Ramos (cell line): ENCODE data around the gene HACD2.

ENCODE experiments used
- in situ Hi-C: fragments of 300-500 bp; cut with MboI; formaldehyde crosslinking; loops from one replicate; pipeline ENCODE4 v1.14.3; 2022; ENCODE audit warnings: low sequenced_read_pairs; ENCODE audit not compliant: unreplicated experiment

HACD2 gene

DNA sequence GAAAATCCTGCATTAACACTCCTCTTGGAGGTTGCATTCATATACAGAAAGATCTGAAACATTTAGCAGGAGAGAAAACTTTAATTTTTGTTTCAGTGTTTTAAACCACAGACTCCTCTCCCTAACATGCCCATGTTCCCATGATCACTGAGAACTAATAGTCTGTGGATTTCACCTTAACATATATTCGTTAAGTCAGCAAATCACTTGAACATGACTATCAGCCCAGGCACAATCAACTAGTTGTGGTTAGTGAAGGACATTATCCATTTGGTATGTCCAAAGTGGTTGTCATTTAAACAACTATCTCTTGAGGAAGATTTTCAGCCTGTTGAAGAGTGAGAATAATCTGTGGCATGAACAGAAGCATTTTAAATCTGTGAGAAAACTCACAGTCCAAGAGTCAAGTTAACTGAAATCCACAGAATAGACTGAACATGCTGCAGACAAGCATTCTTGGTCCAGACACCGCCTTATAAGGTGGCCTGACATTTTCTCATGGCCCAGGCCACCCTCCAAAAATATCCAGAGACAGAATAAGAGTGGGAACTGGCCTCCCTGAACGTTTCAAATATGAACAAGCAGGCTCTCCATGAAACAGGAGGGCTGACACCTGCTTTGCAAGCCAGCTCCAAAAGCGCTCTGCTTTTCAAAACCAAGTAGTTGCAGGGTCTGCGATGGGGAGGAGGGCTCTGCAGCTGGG lies 96.1 kb downstream of the HACD2 start:
- in situ Hi-C loops = loop anchor here (25.0 kb wide), 1 partner anchor 151 kb away; no protein-coding TSS in a partner anchor

DNA sequence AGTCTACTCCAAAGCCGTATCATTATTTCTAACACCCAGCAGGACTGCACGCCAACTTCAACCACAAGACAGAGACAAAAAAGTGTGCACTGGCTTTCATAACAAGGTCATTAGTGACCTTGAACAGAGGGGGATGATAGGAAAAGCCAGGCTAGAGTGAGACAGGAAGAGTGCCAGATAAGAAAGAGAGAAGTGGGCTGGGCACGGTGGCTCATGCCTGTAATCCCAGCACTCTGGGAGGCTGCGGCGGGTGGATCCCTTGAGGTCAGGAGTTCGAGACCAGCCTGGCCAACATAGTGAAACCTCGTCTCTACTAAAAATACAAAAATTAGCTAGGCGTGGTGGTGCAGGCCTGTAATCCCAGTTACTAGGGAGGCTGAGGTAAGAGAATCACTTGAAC lies 97.8 kb downstream of the HACD2 start:
- in situ Hi-C loops = loop anchor here (25.0 kb wide), 1 partner anchor 150 kb away; no protein-coding TSS in a partner anchor

DNA sequence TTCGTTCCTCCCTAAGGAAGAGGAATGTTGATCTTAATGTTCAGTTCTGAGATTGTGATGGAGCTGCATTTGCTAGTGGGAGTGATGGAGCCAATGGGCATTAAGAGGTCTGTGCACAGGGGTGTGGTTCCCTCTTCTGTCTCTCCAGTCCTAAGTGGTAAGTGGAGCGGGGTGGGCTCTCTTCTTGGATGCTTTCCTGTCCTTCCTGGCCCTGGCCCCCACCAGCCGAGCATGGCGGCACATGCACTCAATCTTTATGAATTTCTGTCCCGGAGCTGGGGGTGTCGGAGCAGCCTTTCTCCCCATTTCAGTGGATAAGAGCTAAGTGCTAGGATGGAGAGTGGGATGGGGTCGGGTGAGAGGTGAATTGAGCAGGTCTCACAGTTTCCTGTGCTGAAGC lies 98.4 kb downstream of the HACD2 start:
- in situ Hi-C loops = loop anchor here (25.0 kb wide), 1 partner anchor 149 kb away; no protein-coding TSS in a partner anchor

DNA sequence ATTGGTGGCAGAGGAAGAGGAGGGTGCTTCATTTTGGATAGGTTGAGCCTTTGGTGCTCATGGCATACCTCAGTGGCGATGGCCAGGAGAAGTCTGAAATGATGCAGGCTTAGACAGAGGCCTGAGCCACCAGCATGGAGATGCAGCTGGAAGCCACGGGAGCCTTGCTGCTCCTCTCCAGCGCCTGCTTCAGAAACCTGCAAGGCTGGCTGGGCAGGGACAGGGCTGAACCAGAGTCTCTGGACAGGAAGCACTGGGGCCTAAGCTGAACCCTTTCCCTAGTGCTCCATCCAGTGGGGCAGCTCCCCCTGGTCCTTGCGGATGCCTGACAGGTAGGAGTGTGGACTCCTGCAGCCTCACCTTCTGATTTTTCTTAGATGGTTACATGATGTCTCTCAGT lies 99.3 kb downstream of the HACD2 start:
- in situ Hi-C loops = loop anchor here (25.0 kb wide), 1 partner anchor 148 kb away; no protein-coding TSS in a partner anchor

DNA sequence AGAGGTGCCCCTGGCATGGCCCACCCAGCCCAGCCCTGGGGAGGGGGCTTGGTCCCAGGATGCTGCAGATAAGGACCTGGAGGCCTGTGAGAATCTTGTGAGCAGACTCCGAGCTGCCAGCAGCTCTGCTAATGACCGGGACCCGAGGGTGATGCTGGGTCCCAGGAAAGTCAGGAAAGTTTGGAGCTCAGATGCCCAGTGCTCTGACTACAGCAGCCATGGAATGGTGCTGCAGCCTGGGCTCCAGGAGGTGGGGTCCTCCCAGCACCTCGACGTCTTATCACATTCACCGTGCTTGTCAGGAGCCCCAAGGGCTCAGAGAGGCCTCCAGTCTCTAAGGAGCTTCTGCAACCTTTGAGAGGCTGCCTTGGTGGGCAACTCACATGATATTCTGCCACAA lies 101.7 kb downstream of the HACD2 start:
- in situ Hi-C loops = loop anchor here (25.0 kb wide), 1 partner anchor 146 kb away; no protein-coding TSS in a partner anchor

DNA sequence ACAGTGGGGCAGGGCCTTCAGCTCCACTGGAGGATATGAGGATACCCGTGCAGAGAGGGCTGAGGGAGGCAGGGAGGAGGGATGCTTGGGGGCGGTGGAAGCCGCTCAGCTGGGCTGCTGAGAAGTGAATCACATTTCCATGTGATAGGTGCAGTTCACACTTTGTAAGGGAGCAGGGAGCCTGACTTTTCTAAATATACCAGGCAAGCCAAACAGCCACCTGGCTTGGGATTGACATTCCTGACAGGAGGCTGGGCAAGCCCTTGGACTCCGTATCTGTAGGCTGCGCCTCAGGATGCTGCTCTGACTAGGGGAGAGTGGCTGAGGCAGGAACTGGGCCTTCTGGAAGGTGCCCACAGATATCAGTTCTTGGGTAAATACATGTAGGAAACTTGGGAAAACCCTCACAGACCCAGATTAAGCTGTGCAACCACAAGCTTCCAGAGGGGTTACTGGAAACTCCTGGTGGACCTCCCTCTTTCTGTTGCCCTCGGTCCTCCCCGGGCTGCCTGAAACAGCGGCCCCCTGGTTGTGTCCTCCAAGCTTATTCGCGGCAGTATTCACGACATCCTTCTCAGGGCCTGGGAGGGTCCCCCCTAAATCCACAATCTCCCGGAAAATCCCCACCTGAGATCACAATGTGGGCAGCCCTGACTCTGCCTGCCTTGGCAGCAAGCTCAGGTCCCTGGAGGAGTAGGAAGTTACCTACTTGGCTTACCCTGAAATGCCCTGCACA lies 103.0 kb downstream of the HACD2 start:
- in situ Hi-C loops = loop anchor here (25.0 kb wide), 1 partner anchor 145 kb away; no protein-coding TSS in a partner anchor

DNA sequence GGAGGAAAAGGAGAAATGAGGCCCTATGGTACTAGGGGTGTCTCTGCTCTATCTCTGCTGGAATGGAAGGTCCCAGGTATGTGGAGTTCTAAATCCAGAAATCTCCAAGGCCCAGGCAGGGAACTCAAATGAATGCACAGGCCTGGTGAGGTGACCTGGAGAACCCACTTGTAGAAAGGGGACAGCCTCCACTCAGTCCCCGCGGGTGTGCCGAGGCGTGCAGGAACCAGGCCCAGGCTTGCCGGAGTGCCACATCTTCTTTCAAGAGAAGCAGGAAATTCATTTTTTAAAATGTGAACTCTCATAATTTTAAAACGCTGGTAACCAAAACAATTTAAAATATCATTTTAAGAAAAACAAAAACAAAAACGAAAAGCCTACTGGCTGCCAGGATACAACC lies 103.8 kb downstream of the HACD2 start:
- in situ Hi-C loops = loop anchor here (25.0 kb wide), 1 partner anchor 144 kb away; no protein-coding TSS in a partner anchor

DNA sequence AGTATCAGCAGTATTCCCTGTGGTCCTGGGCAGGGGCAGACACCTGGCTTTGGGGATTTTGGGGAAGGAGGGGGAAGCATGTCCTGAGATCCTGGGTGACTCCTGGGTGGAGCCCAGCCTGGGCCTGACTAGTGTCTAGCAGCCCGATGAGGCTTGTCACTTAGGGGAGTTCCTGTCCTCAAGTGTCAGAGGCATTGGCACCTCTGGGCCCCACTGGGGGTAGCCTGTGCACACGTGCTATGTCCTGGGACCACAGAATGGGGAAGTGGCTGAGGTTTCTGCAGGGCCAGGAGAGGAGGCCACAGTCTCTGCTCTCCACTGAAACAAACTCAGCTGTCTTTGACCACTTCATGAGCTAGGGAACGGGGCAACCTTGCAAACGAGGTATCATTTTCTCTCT lies 104.4 kb downstream of the HACD2 start:
- in situ Hi-C loops = loop anchor here (25.0 kb wide), 1 partner anchor 143 kb away; no protein-coding TSS in a partner anchor

DNA sequence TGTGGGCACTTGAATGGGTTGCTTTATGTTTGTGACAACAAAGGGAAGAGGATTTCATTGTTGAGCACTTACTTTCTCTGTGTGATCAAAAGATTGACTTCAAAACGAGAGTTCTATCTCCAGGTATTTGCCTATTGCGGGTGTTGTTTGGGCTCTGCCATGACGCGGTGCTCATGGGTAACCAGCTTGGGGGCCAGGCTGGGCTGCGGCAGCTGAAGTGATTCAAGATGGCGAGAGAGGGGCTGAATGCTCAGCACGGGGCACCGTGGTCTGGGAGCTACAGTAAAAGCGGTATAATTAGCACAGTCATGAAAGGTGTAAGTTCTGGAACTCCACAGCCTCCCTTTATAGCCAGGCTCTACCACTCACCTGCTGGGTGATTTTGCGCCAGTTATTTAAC lies 105.0 kb downstream of the HACD2 start:
- in situ Hi-C loops = loop anchor here (25.0 kb wide), 1 partner anchor 143 kb away; no protein-coding TSS in a partner anchor

DNA sequence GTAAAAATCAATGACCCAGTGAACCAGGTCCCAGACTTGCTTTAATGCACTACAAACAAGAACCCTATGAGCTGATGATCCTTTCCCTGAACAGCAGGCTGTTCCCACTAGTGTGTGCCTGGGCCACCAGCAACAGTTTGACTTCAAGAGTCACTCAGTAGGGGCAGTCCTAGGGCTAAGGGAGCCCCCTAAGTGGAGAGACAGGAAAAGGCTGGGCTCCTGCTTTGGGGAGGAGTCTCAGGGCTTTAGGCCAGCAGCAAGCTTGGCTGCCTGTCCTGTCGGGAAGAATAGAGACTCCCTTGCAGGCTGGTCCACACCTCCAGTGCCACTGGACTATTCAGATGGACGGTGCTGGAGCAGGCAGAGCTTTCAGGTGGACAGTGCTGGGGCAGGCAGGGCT lies 106.5 kb downstream of the HACD2 start:
- in situ Hi-C loops = loop anchor here (25.0 kb wide), 1 partner anchor 141 kb away; no protein-coding TSS in a partner anchor

DNA sequence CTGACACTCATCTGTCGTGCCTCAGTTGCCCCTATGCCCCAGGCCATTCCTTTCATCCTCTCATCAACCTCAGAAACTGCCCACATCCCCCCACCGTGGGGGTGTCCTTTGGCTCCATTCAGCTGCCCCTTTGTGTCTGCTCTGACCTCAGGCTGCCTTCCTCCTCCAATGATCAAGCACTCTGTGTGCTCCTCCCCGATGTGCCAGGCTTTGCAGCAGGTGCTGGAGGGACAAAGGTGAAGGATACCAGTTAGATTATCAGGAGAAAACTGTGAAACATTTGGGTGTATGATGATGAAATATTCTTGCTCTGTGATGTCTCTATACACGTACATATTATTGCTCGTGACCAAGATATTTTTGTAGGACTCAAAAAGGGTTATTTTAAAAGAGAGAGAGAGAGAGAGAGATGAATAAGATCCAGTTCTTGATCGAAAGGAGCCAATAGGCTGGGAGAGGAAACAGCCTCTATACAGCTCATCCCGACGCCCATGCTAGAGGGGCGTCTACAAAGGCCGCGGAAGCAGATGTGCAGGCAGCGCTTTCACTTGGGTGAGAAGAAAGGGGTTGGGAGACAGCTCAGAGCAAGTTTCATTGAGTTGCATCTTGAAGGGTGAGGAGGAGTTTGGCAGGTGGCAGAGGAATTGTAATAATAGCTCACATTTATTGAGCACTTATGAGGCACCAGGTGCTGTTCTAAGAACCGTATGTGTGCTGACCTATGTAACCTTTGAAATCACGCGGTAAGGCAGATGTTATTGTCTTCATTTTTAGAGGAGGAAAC lies 107.7 kb downstream of the HACD2 start:
- in situ Hi-C loops = loop anchor here (25.0 kb wide), 1 partner anchor 140 kb away; no protein-coding TSS in a partner anchor

DNA sequence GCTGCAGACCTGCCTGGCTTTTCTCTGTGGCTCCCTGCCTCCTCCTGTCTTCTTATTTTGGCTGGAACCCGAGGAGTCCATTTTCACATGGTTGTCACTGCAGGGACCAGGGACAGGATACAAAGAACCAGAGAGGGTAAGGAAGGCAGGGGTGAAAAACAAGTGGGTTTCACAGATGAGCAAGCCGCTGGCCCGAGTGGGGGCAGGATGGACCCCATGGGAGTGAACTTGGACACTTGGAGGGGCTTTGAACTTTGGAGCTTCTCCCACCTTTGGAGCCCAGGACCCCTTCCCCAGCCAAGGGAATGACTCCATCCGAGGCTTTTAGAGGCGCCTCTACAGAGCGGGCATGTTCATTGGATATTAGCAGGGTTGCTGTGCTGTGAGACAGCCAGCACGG lies 109.1 kb downstream of the HACD2 start:
- in situ Hi-C loops = loop anchor here (25.0 kb wide), 1 partner anchor 138 kb away; no protein-coding TSS in a partner anchor

DNA sequence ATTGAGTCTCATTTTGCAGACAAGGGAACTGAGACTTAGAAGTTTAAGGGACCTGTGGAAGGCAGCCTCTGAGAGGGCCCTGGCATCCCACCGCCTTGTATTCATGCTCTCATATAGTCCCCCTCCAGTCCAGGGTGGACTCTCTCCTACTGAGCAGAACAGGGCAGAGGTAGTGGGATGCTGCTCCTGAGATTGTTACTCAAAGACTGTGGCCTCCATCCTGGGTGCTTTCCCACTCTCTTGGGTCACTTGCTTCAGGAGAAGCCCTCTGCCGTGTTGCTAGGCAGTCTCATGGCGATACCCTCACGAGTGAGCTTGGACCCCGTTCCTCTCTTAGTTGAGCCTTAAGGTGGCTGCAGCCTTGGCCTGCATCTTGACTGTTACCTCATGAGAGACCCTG lies 113.7 kb downstream of the HACD2 start:
- in situ Hi-C loops = no loop called here

DNA sequence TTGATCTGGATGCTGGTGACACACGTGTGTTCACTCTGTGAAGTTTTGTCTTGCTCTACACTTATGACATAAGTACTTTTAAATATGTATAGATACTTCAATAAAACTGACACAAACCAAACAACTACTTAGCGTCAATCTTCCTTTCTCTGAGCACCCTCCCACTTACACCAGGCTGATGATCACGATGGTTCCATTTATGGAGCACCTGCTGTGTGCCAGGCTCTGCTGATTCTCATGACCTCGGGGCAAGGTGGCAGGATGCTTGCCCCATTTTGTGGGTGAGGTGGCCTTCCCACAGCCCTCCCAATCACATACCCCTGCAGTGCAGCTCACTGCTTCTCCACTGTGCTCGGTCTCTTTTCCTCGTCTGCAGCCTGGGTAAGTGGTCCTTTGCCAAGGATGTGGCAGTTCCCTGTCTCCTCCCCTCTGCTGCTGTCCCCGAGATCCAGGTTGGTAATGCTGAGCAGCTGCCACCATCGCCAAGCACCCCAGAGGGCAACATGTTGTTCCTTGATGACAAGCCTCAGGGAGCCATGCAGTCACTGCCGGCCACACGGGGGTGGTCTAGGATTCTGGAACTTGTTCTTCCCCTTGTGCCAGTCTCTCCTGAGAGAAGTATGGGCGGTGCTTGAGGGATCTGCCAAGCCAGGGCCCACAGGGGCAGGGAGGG lies 115.4 kb downstream of the HACD2 start:
- in situ Hi-C loops = no loop called here

DNA sequence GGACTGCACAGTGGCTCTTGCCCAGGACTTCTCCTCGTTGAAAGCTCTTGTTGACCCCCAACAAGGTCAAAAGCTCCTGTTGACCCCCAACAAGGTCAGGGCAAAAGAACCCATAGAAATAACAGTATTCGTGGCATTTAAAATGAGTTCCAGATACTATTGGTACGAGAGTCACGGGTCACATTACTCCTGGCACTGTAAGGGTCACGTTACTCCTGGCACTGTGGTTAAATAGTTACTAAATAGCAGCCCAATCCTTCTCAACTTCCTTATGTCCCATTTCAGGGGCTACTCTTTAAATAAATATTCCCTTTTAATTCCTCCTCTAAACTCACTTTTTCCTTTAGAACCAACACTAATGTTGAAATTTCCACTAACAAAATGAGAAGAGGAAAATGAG lies 117.8 kb downstream of the HACD2 start:
- in situ Hi-C loops = no loop called here

DNA sequence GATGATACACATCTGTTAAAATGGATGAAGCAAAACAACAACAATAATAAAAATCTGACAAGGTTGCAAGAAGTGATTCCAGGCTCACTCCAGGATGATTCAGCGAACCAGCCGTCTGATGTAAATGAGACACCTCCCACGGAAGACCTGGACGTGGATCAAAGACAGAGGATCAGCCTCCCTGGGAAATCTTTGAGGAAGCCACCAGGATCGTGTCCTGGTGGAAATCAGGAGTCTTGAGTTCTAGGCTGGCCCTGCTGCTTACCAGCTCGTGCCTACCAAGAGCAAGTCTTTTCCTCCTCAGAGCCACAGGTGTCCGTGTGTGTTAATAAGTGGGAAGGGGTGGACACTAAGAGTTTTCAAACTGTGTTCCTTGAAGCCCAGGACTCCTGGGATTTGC lies 120.6 kb downstream of the HACD2 start:
- in situ Hi-C loops = no loop called here

DNA sequence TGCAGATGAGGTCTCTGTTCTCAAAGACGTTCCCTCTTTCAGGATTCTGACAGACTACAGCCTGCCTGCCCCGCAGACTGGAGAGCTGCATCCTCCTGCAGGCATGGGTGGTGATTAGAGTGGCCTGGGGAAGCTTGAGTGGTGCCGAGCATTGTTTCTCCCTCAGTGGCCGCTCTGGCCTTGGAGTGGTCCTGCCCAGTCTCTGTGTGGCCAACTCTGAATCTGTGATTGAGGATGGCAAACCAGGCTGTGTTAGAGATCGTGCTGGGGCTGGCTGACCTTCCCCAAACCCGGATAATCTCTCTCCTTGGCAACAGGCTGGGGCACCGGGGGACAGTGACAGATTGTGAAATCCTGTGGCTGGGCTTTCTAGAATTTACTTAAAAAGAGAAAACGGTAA lies 125.0 kb downstream of the HACD2 start:
- in situ Hi-C loops = no loop called here

DNA sequence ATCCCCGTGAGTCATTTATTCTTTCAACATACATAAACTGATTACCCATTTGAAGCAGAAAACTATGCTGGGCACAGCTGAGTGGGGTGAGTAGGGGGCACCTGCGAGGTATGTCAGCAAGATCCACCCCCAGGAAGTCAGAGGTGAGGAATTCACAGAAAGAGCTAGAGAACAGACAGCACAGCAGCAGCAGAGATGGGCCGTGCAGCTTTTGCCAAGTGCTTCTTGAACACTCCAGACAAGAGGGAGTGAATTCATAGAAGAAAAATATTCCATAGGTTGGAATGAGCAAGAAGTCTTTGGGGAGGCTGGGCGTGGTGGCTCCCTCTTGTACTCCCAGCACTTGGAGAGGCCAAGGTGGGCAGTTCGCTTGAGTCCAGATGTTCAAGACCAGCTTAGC lies 126.6 kb downstream of the HACD2 start:
- in situ Hi-C loops = no loop called here

DNA sequence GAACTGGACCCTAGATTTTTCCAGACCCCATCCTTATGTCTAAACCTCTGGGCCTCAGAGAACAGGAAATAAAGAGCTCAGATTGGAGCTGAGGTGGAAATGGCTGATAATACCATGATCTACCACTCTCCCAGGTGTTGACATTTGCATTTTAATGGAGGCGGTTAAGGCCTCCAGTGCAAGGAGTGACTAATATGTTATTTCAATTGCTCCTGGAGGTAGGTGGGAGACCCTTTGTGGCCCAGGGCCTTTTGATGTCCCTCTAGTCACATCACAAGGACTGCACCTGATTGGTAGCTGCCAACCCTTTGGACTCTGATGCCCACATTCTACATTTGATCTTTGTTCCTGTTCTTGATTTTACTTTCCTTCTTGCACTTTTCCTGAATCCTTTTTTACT lies 127.0 kb downstream of the HACD2 start:
- in situ Hi-C loops = no loop called here

DNA sequence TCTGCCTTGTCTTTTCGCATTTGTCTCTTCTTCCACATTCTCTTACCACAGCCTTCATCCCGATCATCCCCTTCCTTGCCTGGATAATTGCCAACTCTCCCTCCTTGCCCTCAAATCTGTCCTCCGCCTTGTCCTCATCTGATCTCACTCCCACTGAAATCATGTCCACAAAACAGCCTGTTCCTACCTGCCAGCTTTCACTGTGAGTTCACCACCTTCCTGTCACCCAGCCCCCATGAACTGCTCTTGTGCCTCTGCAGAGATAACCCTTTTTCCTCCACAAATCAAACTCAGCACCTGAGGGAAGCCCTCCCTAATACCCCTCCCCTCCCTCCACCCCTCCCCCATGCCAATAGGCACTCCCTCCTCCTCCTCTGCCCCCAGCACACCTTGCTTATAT lies 131.2 kb downstream of the HACD2 start:
- in situ Hi-C loops = no loop called here
